Panc1 (cell line): ENCODE results near the gene CAMK1D.

Source experiments
- CTCF ChIP-seq: fragments of 450-650 bp; IDR thresholded peaks from 2 replicates; pipeline ENCODE4 v1.5.1; 2017; ENCODE audit warnings: mild to moderate bottlenecking
- POLR2AphosphoS5 ChIP-seq: IDR thresholded peaks from 2 replicates; pipeline ENCODE4 v1.6.1; 2012; ENCODE audit warnings: mild to moderate bottlenecking, low read depth, low read length, moderate library complexity
- REST ChIP-seq, 2 experiments: IDR thresholded peaks; 2 replicates each; pipeline ENCODE4 v1.6.1; 2011 to 2012; ENCODE audit warnings: low read depth in 2 of 2, control low read depth in 1 of 2, low read length in 1 of 2, mild to moderate bottlenecking in 1 of 2, moderate library complexity in 1 of 2; ENCODE audit not compliant: insufficient read depth in 1 of 2
- TCF7L2 ChIP-seq: IDR thresholded peaks from 2 replicates; pipeline ENCODE4 v1.6.1; 2011; ENCODE audit warnings: mild to moderate bottlenecking, low read depth, low read length, inconsistent platforms

GRCh38 chr10:12829831-12830390 lies 480.6 kb downstream of the CAMK1D start:
- TF ChIP-seq CTCF (no peak), POLR2AphosphoS5 (no peak), REST (IDR thresholded peaks at IDR 0.05; ENCODE audit: insufficient read depth in 1 of 2, low read depth in 2 of 2, low read length in 1 of 2) (no peak), TCF7L2 (no peak)
